HG02642 (cell line): Measurements from ENCODE around the gene LRRC27.
"Not testable (repeated sequence)": the region's sequence is repeated elsewhere in the genome, so short reads cannot be mapped to it uniquely, and the experiment has no call there.

Source experiments
- ATAC-seq: cut with Tn5 transposase; IDR thresholded peaks from one replicate; pipeline ENCODE4 v1.9.1; 2021; ENCODE audit warnings: mild to moderate bottlenecking; ENCODE audit not compliant: unreplicated experiment, poor library complexity

Gene LRRC27

DNA sequence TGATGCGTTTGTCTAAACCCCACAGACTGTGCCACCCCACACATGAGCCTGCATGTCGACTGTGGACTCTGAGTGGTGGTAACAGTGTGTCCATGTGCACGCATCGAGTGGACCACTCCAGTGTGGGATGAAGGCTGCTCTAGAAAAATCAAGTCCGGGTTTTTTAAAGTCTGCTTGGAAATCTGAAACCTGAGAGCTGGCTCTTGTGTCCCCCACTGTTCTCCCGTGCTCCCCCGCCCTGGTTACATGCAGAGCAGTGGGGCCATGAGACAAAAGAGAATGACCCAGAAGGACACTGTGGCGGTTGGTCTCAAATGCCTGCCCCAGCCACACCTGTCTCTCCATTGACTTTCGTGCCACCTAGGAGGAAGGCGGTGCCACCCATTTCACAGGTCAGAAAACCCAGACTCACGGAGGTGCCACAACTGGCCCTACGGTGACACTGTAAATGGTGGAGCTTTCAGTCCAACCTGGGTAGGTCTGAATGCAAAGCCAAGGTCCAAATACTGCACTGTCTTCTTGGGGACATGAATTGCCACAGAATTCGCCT is 37.7 kb downstream of the LRRC27 start:
- ATAC-seq = no peak

DNA sequence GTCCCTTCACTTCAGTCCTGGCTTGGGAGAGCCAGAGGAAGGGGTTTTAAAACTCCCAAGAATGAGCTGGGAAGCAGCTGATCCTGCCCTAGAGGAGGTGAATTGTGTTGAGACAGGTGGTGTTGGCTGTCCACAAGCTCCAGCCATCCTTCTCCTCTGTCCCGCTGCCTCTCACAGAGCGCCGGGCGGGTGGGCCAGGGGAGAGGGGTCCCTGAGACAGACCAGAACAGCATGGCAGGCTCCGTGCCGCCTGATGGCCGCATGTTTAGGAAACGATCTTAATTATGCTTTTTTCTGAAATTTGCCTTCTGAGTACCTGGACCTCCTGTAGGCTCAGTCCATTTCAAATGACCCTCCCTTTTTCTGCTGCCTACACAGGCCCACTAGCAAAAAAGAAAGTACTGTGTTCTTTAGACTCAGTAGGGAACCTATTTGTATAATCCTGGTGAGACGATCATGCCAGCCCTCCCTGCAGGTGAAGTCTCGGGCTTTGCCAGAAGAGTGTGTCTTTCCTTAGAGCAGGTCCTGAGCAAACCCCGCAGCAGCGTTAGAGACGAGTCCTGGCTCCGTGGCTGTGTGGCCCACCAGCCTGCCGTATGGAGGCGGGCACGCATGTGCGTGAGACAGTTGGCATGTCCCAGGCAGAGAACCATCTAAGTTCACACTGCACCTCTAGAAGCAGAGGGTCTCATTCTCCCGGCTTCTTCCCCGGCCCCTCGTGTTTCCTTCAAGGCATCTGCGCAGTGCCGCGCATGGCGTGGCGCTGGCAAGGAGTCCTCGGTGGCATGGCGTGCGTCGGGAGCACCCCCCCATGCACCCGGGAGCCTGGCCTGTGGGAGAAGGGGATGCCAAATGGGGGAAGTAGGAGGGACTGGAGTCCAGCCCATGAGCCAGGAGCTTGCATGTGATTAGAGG is 38.7 kb downstream of the LRRC27 start:
- ATAC-seq = no peak

DNA sequence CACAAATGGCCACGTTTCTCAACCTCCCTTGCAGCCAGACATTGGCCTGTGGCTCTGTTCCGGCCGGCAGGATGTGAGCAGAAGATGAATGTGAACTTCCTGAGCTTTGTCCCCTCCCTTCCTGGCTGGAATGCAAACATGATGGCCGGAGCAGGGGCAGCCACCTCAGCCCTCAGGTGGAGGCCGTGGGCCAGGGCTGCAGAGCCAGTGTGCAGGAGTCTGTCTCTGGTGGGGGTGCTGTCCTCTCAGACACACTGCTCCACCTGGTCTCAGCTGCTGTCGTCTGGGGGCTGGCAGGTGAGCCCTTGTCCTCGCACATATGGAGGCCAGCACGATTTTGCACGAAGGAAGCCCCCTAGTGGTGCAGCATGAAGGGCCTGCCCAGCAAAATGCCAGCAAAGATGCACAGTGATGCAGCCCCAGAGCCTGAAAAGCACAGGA is 39.7 kb downstream of the LRRC27 start:
- ATAC-seq = no peak

DNA sequence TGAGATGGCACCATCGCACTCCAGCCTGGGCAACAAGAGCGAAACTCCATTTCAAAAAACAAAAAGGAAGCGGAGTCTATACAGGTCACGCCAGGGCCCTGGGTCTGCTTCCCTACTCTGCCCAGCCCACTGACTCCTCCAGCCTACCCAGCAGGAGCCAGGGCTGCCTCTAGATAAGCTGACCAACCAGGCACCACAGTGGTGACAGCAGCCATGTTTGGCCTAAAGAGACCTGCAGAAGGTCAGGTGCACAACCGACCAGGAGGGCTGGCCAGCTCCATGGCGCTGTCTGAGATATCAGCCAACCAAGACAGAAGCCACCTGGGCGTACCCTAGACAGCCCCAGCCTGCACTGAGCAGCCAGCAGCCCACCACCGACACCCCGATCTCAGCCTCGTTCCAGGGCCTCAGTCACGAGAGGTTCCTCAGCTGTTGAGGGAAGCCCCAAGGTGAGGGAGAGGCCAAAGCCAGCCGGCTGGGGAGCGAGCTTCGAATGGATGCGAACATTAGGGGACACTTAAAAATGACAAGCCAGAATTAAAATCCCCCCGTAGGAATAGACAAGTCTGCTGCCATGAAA is 40.6 kb downstream of the LRRC27 start:
- no peak for ATAC-seq

DNA sequence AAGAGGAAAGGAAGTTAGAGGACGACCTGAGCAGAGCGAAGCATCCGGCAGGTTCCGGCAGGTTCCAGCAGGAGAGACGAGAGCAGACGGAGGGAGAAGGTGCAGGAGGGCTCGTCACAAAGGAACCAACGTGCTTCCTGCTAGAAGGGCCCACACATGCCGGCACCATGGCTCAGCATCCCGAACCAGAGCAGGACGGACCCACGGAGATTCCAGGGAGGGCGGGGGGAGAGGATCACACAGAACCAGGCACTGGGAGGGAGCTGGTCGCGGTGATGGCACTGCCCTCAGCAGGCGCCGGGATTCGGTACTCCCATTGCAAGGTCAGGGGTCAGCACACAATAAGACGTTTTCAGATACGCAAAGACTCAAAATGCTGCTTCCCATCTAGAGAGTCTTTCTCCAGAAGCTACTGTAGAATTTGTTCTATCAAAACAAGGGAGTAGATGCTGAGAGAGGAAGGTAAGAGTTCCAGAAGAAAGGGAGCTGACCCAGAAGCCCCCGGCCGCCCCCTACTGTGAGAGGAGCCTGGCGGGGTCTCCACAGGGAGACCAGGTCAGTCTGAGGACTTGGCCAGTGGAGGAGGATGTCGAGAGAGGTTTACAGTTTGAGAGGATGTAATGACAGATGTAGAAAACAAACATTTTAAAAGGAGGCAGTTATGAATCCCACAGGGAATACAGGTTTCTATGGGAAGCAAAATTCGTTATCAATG is 41.4 kb downstream of the LRRC27 start:
- ATAC-seq = no peak

DNA sequence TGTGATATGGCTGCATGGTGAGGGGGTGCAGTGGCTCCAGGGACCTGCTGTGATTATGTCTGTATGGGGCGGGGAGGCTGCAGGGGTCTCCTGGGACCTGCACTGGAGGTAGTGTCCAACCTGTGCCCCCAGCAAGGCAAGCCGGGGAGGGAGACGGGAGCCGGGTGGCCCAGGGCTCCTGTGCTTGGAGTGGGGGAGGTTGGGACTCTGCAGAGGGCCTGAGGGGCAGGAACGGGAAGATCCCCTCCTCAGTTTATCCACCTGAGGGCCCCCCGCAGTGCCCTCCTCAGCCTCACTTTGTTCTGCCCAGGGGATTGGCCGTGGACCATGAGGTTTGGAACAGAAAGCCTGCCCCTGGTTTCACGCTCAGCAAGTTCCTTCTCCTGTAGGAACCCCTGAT is 42.2 kb downstream of the LRRC27 start:
- ATAC-seq = no peak

DNA sequence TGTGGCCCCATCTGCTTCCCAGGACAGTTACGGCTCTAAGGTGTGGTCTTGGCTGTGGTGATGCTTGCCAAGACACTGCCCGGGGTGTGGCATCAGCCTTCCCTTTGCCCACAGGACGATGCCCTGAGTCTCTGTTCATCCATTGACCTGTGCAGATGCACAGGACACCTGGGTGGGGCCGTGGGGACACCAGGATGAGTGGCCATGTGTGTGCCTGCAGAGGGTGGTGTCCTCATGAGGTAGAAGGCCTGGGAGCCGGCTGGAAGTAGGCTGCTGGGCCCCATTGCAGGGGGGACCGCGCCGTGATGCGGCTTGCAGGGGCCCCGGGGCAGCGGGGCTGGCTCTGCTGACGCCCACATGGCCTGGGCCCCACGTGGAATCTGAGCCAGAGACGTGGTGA is 42.6 kb downstream of the LRRC27 start:
- ATAC-seq = no peak

DNA sequence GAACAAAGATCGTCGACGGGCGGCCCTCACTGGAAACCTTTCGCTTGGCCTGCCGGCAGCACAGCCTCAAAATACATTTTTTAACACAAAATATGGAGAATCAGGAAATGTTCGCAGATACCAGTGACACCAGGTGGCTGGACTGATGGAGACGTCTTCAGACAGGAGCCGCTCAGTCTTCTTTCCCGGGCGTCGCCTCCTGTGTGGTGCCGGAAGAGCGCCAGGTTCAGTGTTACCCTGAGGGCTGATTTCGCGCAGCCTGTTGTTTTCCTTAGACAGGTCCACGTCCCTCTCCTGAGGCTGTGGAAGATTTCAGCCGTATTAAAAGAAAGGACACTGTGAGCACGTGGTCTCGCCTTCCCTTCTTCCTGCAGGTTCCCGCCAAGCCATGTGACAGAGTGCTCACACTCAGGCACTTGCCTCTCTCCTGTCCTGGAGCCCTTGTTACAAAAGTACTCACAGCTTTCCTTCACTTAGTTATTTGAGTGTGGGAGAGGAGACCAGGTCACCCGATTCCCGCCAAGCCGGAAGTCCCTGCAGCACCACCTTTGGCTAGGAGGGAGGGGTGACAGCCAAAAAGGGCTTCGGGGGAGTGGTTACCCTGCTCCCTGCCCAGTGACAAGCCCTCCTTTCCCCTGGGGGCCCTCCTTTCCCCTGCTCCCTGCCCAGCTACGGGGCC is 43.3 kb downstream of the LRRC27 start:
- no peak for ATAC-seq

DNA sequence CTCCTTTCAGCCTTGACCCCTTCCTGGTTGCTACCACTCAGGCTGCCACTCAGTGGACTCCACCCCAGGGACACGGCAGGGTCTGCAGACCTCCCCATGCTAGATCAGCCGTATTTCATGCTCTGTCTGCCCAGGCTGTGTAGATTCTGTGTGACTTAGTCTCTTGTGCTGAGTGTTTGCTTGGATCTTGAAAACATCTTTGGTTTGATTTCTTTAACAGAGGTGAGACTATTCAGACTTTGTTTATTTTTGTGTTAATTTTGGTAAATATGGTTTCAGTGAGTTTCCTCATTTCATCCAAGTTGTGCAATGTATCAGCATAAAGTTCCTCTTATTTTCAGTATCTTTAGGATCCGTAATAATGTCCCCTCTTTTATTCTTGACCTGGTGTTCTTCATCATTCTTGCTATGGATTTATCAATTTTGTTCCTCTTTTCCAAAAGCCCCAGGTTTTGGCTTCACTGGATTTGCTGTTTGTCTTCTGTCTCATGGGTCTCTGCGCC is 43.9 kb downstream of the LRRC27 start:
- ATAC-seq = no peak

DNA sequence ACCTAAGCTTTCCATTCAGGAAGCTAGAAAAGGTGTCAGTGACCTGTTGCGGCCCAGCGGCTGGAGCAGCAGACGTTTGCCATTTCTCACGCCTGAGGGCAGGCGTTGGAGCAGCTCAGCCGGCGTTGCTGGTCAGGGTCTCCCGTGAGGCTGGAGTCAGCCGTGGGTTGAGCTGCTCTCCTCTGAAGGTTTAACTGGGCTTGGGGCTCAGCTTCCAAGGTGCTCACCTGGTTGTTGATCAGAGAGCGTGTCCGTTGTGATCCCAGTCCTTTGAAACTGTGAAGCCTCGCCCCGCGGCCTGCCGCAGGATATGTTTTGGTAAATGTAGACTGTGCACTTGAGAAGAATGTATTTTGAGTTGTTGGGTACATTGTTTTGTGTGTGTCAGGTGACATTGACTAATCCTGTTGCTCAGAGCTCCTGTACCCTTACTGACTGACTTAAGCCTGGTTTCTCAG is 44.4 kb downstream of the LRRC27 start:
- ATAC-seq = no peak

DNA sequence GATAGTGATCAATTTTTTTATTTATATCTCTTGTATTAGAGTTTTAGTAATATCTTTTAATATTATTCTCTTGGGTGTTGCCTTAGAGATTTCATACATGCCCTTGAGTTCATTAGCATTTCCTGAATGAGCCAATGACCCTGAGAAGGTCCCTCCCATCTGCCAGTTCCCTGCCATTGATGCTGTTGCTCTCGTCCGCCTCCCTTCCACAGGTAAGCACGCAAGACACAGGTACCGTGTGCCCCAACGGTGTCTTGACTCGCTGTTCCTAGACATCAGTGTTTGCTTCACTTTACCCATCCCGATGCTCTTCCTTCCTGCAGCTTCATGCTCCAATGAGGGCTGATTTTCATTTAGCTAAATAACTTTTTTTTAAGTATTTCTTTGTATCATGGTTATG is 45.3 kb downstream of the LRRC27 start:
- no peak for ATAC-seq

DNA sequence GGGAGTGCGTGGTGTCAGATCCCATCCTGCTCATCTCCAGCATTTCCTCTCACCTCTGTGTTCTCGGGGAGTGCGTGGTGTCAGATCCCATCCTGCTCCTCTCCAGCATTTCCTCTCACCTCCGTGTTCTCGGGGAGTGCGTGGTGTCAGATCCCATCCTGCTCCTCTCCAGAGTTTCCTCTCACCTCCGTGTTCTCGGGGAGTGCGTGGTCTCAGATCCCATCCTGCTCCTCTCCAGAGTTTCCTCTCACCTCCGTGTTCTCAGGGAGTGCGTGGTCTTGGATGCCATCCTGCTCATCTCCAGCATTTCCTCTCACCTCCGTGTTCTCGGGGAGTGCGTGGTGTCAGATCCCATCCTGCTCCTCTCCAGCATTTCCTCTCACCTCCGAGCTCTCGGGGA is 47.0 kb downstream of the LRRC27 start:
- ATAC-seq = not testable (repeated sequence)

DNA sequence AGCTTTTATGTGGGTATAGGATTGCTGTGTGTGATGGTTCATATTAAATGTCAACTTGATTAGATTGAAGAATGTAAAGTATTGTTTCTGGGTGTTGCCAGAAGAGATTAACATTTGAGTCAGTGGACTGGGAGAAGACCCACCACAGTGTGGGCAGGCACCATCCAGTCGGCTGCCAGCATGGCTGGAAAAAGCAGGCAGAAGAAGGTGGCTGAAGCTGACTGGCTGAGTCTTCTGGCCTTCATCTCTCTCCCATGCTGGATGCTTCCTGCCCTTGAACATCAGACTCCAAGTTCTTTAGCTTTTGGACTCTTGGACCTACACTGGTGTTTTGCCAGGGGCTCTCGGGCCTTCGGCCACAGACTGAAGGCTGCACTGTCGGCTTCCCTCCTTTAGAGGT is 49.0 kb downstream of the LRRC27 start:
- ATAC-seq = not testable (repeated sequence)

DNA sequence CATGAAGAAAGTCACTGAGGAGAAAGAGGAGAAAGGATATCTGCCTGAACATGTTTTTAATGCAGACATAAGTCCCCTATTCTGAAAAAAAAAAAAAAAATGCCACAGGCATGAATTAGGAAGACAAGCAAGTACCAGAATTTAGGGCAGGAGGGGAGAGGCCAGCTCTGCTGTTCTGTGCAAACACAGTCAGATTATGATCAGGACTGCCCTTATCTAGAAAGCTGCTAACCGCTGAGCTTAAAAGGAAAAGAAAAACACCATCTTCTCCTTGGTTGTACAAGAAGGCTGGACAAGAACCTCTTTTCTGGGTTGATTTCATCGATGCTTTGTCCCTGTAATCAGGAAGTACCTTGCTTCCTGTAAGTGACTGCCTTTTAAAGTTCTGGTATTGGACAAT is 49.7 kb downstream of the LRRC27 start:
- ATAC-seq = no peak

DNA sequence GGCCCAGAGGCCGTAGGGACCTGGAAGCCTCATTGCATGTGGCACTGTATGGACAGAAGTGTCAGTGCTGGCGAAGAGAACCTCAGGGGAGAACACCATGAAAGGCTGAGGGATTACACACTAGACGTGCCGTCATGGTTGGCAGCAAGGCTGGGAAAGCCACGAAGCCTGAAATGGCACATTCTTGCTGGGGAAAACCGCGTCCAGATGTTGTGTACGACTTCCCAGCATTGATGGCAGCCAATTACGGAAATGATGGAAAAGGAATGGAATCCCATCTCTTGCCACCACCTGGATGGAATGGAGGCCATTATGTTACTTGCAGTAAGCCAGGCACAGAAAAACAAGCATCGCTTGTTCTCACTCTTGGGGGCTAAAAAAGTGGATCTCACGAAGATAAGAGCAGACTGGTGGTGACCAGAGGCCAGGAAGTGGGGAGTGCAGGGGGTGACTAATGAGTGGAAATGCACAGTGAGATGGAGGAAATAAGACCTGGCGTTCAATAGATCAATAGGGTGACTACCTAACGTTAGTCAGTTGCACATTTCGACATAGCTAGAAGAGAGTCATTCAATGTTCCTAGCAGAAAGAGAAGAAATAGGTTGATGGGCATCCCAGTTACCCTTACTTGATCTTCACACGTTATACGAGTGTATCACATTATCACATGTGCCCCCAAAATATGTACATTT is 50.4 kb downstream of the LRRC27 start:
- ATAC-seq = no peak

DNA sequence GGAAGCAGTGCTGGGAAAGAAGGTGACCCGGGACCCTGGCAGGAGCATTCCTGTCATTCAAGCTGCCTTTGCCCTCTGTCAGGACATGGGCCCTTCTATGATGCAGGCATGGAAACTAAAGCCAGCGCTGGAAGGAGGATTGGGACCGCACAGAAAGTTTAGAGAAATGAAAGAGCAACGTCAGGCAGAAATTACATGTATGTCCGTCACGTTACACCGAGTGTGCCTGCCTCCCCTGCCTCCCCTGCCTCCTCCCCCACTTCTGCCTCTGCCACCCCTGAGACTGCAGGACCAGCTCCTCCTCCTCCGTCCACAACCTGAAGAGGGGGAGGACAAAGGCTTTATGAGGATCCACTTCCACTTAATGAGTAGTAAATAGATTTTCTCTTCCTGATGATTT is 51.1 kb downstream of the LRRC27 start:
- ATAC-seq = no peak

DNA sequence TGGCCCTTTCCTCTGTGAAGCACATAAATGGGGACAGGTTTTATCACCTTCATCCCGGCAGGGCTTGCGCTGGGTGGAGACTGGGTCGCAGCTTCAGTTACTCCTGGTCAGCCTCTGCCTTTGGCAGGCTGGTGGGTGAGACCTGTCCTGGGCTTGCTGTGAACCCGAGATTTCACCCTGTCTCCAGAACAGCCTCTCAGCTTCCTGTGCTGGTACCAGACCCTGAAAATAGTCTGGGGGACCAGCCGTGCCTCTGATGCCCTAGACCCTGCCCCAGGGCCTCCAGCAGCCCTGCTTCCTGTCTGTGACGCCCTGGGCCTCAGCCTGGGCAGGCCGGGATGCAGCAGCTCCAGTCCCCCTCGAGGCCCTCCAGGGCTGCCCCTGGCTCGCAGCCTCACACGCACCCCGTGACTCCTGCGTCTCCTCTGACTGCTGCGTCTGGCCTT is 51.8 kb downstream of the LRRC27 start:
- no peak for ATAC-seq

DNA sequence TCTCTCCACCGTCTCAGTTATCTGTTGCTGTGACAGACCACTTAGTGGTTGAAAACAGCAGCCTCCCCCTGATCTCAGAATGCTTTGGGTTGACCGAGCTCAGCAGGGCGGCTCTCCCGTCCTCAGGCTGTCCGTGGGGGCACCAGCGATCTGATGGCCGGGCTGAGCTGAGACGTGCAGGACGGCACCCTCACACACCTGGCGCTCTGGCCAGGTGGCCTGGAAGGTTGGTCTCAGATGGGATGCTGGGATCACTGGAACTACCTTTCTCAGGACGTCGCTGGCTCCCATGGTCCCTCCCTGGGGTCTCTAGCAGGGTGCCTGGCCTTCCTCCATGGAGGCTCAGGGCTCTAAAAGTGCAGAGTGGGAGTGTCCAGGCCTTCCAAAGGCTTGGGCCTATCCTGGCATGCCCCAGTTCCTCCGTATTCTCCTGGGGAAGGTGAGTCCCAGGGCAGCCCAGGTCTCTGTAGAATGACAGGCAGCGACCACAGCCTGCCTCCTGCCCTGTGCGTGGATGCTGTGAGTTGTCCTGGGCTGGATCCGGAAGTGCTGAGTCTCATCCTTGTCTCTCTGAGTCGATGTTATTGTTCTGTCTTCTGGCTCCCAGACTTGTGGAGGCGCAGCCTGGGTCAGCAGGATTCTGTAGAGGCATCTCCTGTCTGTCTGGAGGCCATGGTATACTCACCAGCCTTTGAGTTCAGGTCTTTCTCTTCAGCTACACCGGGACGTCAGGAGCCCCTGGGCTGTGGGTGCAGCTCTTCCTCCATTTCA is 52.8 kb downstream of the LRRC27 start:
- no peak for ATAC-seq

DNA sequence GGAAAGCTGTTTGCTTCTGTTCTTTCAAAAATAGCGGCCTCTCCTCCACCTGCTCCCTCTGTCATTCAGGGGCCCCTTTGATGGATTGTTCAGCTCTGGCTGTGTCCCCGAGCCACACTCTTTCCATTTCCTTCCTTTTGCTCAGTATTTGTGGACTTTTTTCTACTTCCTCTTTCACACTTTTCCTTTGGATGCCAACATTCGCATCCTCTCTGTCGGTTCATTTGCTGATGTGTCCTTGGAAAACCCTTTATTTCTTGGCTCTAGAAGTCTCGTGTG is 53.3 kb downstream of the LRRC27 start:
- no peak for ATAC-seq
